ENCODE data around the gene DBH.

Gene DBH

GRCh38 chr9:133604856-133605255 lies 31.3 kb upstream of the DBH start:
- DNase-seq (ENCODE audit: low spot score), result no peak

DNA sequence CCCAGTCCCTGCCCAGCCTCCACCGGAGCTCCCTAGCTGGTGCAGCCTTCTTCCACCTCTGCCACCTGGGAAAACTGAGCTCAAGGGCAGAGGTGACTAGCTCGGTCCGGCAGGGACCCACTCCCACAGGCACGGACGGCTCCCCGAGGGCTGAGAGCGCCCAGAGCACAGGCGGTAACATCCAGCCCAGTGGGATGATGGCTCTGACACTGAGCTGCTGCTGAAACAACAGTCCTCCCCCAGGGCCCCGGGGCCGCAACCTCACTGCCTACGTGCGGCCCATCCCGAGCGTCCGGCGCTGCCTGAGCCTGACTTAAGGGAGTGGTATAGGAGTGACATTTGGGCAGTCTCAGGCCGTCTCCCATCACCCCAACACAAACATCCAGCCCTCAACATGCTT lies 30.7 kb upstream of the DBH start:
- DNase-seq (ENCODE audit: low spot score), result no peak

- DNase-seq (ENCODE audit: low spot score), result no peak
Observed at GRCh38 chr9:133605856-133606707, 30.1 kb upstream of the DBH start.

GRCh38 chr9:133606708-133607025 lies 29.5 kb upstream of the DBH start:
- DNase-seq (ENCODE audit: low spot score), result no peak

DNA sequence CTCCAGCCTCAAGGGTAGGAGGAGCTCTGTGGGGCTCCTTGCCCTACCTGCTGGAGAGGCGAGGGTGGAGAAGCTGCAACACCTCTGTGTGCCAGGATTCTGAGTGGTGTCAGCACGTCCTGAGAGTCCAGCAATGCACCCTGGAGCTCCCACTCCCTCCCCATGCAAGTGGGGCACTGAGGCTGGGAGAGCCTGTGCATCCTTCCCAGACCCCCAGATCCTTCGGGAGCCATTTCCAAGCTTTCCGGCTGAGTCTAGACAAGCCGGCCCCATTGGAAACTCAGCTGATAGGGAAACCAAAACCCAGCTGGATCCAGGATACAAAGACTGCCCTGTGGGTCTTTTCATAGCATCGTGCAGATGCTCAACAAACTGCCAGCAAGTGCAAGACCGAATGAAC lies 28.8 kb upstream of the DBH start:
- DNase-seq (ENCODE audit: low spot score), result no peak

- DNase-seq (ENCODE audit: low spot score), result no peak
Observed at GRCh38 chr9:133607976-133608375, 28.2 kb upstream of the DBH start.

GRCh38 chr9:133608382-133608781 lies 27.8 kb upstream of the DBH start:
- DNase-seq (ENCODE audit: low spot score), result no peak

DNA sequence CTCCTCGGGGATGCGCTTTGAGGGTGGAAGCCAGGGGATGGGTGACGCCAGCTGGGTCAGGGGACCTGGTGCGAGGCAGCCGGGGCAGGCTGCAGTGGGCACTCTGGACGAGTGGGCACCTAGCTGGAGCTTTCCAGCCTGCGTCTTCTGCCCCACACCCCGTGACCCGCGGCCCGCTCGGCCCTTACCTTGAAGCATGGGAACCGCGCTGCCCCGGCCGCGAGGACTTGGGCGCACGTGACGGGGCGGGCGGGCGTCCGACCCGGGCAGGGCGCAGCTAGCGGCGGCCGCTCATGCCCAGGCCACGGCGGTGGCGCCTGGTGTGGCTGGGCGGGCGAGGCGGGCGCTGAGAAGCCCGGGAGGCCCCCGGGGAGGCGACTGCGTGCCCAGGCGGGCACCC lies 27.3 kb upstream of the DBH start:
- DNase-seq (ENCODE audit: low spot score), result no peak

- DNase-seq (ENCODE audit: low spot score), result peak; percentile 18
Observed at GRCh38 chr9:133609311-133610098, 26.7 kb upstream of the DBH start, which contains the start of gene FAM163B. FAM163B (minus strand) TSS chr9:133609389; CDS start chr9:133580223, 29,166 bp downstream.

DNA sequence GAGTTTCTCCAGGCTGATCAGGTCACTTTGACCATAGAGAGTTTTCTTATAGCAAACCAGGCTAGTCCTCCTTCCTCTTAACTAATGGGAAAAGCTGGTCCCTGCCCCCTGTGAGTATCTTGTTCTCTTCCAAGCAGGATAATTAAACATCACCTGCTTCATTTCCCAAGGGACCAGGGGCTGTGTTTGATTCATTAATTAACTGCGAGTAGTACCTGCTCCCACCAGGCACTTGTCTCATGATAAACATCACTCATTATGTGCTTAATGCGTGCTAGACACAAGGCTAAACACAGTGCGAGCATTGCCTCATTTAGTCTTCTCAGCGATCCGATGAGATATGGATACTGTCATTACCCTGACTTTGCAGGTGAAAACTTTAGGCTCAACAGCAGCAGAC lies 25.3 kb upstream of the DBH start:
- no peak for DNase-seq (ENCODE audit: low spot score)

- DNase-seq (ENCODE audit: low spot score), result no peak
Observed at GRCh38 chr9:133612051-133612450, 24.1 kb upstream of the DBH start.

- no peak for DNase-seq (ENCODE audit: low spot score)
Observed at GRCh38 chr9:133612816-133613215, 23.3 kb upstream of the DBH start.

- no peak for DNase-seq (ENCODE audit: low spot score)
Observed at GRCh38 chr9:133613432-133613831, 22.7 kb upstream of the DBH start.

DNA sequence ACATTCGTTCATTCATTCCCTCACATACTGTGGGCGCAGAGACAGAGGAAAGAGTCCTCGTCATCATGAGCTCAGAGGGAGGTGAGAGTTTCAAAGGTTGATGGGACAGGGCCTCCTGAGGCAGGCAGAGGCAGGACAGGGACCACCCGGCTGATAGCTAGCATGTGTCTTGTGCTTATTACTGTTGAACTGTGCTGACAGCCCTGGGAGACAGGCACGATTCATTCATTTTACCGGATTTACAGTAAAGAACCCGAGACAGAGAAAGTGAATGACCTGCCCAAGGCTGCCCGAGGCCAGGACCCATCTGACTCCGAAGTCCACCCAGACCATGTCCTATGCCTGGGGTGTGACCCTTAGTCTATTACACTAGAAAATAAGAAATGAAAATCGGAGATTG lies 22.1 kb upstream of the DBH start:
- DNase-seq (ENCODE audit: low spot score), result no peak

DNA sequence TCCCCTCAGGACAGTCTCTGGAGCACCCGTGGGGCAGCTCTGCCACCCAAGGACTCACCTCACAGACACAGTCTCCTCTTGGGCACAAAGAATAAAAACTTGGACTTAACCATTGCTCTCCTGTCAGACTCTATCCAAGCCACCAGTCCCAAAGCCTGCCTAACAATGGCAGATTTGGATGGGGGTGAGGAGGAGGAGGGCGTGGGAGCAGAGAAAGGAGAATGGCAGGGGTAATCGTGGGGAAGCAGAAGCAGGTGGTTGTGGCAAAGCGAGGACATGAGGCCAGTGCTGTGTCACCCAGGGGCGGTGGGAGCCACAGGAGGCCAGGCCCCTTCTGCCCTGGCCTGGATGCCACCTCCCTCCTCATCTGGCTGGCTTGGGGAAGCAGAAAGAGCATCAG lies 21.5 kb upstream of the DBH start:
- DNase-seq (ENCODE audit: low spot score), result no peak

DNA sequence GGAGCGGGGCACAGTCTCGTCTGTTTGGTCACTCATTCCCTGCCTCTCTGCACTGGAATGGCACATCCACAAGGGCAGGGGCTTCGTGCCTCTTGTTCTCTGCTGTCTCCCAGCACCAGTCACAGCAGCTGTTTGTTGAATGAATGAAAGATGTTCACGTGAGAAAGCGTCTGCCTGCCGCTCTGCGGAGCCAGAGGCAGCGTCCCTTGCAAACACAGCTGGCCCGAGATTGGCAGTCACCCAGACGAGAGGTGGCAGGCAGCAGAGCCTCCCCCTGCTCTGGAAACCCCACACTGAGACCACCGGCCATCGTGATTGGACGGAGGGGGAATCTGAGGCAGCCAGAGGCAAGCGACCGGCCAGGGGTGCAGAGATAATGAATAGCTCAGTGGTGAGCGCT lies 21.0 kb upstream of the DBH start:
- DNase-seq (ENCODE audit: low spot score), result no peak

DNA sequence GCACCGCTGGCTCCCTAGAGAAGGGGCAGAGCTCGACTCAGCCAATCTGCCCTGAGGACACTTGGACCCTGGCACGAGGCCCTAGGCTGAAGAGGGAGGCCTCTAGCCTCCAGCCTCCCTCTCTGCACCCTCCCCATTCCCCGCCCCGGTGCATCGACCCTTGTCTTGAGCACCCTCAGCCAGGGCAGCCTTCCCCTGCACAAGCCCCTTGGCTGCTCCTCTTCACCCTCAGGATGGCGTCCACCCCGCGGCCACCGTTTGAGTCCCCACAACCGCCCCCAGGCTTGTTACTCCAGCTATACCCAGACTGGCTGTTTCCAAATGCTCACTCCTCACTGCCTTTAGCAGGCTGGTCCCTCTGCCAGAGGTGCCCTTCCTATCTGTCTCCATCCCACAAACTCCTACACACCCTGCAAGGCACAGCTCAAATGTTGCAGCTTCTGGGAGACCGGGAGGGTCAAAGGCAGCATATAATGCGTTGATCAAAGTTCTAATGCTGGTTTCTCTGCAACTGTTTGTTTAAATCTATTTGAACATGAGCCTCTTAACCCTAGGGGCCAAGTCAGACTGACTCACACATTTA lies 20.5 kb upstream of the DBH start:
- DNase-seq (ENCODE audit: low spot score), result no peak

GRCh38 chr9:133616643-133617405 lies 19.3 kb upstream of the DBH start:
- no peak for DNase-seq (ENCODE audit: low spot score)

- DNase-seq (ENCODE audit: low spot score), result no peak
Observed at GRCh38 chr9:133618726-133619125, 17.4 kb upstream of the DBH start.

- DNase-seq (ENCODE audit: low spot score), result no peak
Observed at GRCh38 chr9:133619791-133620190, 16.4 kb upstream of the DBH start.

DNA sequence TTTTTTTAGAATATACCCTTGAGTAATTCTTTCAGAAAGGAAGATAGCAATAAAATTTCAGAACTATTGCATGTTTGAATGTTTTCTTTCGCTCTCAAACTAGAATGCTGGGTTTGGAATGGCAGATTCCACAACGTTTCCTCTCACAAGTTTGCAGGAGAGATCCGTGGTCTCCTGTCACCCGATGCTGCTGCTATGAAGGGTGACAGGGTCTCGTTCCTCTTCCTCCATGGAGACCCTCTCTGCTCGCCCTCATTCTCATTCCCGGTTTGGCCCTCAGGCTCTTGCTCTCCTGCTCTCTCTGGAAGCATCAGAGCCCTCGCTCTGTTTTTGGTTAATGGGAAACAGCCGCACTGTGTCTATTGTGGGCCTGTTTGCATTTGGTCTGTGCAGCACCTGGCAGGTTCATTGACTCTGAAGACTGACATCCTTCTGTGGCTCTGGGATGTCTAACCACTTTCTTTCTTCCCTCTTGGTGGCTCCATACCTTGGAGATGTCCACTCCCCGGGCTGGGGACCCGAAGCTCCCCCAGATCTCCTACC lies 14.4 kb upstream of the DBH start:
- DNase-seq (ENCODE audit: low spot score), result no peak

DNA sequence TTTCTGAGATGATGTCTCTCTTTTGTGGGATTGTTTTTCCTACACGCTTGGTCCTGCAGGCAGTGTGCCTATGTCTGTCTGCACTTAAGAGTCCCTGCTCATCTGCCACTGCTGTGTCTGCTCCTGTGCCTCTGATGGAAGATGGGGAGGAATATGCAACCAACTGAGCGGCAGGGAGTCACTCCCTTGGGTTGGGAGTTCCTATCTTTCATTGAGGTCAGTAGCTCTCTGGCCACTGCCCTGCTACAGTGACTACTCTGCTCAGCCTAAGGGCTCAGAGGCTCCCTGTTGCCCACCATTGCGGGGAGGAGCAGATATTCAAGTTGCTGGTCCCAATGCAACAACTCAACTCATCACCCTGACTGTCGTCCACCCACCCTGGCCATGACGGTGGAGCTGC lies 13.6 kb upstream of the DBH start:
- DNase-seq (ENCODE audit: low spot score), result no peak

All from COLO829 (cell line).